ENCODE measurements around the gene UPF2. TPM values are rescaled to one million over a fixed set of nuclear protein-coding genes. Genes with fewer than 3 reads are reported as not detected.
"Not testable (repeated sequence)": the region's sequence is repeated elsewhere in the genome, so short reads cannot be mapped to it uniquely, and the experiment has no call there.

The UPF2 gene, protein sequence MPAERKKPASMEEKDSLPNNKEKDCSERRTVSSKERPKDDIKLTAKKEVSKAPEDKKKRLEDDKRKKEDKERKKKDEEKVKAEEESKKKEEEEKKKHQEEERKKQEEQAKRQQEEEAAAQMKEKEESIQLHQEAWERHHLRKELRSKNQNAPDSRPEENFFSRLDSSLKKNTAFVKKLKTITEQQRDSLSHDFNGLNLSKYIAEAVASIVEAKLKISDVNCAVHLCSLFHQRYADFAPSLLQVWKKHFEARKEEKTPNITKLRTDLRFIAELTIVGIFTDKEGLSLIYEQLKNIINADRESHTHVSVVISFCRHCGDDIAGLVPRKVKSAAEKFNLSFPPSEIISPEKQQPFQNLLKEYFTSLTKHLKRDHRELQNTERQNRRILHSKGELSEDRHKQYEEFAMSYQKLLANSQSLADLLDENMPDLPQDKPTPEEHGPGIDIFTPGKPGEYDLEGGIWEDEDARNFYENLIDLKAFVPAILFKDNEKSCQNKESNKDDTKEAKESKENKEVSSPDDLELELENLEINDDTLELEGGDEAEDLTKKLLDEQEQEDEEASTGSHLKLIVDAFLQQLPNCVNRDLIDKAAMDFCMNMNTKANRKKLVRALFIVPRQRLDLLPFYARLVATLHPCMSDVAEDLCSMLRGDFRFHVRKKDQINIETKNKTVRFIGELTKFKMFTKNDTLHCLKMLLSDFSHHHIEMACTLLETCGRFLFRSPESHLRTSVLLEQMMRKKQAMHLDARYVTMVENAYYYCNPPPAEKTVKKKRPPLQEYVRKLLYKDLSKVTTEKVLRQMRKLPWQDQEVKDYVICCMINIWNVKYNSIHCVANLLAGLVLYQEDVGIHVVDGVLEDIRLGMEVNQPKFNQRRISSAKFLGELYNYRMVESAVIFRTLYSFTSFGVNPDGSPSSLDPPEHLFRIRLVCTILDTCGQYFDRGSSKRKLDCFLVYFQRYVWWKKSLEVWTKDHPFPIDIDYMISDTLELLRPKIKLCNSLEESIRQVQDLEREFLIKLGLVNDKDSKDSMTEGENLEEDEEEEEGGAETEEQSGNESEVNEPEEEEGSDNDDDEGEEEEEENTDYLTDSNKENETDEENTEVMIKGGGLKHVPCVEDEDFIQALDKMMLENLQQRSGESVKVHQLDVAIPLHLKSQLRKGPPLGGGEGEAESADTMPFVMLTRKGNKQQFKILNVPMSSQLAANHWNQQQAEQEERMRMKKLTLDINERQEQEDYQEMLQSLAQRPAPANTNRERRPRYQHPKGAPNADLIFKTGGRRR
- total RNA-seq (2014; rRNA removed; shearing (Covaris generic)) = 5.9 and 6.7 TPM in 2 replicates

DNA sequence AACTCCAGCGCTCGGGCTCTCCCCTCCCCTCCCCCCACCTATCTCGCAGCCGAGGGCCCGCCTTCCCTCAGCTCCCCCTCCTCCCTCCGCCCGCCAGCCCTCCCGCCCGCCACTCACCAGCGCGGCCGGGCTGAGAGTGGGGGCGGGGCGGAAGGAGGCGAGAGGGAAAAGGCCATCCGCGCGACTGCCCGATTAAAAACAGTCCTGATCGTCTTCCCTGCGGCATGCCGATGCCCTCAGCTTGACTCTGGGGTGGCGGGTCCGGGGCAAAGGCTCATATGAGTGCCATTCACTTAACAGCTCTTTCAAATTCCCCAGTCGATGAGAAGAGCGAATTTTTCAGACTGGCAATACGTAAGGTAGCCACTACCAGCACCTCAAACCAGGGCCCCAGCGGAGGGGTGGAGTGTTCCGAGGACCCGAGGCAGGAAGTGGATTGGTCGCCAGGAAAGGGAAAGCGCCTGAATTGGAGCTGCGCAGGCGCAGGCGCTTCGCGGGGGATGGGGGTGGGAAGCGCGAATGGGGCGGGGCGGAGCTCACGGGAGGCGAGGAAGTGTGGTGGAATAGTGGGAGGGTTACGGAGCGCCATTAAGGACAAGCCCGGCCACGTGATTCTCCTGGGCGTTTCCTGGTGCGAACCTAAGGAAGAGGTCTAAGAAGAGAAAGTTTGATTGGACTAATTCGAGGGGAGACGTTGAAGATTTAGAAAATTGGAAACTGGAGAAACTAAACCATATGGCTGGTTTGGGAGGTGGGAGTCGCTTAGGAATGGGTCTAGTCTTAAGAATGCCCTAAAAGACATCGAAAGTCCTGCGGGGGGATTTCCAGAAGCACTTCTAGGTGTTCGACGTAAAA is at the start of gene UPF2:
UPF2 (minus strand) TSS at position 13 of the 855 bp plus-strand sequence. CDS start 7,386 bp downstream, outside the sequence.
- DNase-seq (ENCODE audit: low spot score) = peak; percentile 93

DNA sequence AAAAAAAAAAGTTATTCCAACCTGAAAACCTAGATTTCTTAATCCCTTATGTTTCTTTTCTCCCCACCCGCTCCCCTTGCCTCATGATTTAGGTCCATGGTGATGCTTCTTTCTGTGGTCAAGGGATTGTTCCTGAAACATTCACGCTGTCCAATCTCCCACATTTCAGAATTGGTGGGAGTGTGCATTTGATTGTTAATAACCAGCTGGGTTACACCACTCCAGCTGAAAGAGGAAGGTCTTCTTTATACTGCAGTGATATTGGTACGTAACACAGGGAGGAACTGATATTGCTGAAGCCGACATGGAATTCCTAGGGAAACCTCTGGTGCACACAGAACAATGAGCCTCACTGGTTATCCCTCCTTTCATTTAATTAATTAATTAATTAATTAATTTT is 48.8 kb upstream of the UPF2 start:
- no peak for DNase-seq (ENCODE audit: low spot score)

DNA sequence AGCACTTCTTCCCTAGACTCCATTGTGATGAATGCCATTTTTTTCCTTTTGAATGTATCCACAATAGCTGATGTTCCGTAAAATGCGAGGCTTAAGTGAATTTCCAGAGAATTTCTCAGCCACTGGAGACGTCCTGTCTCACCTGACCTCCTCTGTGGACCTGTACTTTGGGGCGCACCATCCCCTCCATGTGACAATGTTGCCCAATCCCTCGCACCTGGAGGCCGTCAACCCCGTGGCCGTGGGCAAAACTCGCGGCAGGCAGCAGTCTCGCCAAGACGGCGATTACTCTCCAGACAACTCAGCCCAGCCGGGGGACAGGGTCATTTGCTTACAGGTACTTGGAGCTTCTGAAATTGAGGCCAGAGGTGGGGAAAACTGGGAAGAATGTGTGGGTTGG is 46.3 kb upstream of the UPF2 start:
- DNase-seq (ENCODE audit: low spot score) = no peak

DNA sequence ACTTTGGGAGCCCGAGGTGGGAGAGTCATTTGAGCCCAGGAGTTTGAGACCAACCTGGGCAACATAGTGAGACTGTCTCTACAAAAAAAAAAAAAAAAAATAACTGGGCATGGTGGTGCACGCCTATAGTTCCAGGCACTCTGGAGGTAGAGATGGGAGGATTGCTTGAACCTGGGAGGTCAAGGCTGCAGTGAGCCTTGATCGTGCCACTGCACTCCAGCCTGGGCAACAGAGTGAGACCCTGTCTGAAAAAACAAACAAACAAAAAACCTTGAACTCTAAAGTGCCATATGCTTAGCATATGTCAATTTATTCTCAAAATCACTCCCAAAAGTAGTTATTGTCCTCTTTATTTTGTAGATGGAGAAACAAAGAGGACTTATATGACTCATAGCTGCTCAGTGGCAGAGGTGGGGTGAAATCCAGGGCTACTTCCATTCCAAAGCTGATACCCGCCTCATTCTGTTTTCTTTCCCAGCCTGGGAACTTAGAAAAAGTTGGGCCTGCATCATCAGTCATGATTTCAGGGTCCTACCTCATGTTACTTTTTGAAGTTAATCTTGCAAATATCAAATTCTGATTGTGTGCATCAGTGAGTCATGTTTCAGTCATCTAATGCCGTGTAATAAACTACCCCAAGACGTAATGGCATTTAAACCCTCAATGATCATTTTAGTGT is 39.4 kb upstream of the UPF2 start:
- DNase-seq (ENCODE audit: low spot score) = no peak

DNA sequence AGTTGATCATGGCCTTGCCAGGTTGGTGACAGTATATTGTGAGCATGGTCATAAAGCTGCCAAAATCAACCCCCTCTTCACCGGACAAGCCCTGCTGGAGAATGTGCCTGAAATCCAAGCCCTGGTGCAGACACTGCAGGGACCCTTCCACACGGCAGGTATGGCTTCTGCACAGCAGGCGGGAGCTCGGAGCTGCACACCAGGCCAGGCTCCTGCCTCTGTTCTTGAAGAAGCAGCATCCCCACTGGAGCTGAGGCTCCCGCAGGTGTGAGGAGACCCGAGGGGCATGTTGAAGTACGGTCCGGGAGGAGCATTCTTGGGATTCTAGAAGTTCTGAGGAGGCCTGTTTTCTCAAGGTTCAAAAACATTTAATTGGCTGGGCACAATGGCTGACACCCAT is 38.9 kb upstream of the UPF2 start:
- DNase-seq (ENCODE audit: low spot score) = no peak

DNA sequence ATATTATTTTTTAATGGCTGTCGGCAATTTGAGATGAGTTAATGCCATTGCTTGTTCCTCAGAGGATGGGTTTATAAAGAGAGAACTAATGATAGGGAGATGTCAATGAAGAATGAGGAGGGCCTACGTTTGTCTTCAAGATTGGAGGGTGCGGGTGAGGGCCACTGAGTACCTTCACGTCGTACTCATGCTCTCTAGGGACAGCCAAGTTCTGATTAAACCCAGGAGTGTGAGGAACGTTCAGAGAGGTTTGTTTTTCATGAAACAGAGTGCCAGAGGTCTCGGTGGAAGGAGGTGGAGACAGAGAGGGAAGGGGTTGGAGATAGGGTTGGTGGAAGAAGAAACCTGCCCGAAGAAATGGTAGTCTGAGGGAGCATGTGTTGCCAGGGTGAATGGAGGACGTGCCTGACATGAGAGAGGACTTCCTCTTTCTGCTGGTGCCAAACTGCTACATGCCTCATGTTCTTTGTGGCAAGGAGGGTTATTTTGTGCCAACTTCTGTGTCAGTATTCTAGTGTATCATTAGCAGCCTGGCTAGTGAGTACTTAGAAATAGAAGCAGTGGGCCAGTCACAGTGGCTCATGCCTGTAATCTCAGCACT is 35.1 kb upstream of the UPF2 start:
- no peak for DNase-seq (ENCODE audit: low spot score)

DNA sequence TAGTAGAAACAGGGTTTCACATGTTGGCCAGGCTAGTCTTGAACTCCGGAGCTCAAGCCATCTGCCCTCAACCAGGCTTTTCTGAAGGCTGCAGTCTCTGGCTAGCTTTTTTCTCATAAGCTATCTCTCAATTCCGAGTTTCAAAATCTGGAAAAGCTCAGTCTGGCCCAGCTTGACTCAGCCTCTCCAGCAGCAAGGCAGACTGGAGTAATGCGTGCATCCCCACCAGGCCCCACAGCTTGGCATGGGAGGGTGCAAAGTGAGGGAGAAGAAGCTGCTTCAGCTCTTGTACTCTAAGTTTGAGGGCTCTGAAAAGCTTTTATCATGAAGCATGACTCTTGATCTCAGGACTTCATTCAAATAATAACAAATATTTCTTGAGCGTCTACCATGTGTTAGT is 30.9 kb upstream of the UPF2 start:
- no peak for DNase-seq (ENCODE audit: low spot score)

DNA sequence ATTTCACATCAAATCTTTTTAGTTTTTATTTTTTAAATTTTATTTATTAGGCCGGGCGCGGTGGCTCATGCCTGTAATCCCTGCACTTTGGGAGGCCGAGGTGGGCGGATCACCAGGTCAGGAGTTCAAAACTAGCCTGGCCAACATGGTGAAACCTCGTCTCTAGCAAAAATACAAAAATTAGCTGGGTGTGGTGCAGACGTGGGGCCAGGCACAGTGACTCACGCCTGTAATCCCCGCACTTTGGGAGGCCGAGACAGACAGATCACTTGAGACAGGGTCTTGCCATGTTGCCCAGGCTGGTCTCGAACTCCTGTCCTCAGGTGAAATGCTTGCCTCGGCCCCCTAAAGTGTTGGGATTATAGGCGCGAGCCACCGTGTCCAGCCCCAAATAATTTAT is 28.8 kb upstream of the UPF2 start:
- DNase-seq (ENCODE audit: low spot score) = not testable (repeated sequence)

DNA sequence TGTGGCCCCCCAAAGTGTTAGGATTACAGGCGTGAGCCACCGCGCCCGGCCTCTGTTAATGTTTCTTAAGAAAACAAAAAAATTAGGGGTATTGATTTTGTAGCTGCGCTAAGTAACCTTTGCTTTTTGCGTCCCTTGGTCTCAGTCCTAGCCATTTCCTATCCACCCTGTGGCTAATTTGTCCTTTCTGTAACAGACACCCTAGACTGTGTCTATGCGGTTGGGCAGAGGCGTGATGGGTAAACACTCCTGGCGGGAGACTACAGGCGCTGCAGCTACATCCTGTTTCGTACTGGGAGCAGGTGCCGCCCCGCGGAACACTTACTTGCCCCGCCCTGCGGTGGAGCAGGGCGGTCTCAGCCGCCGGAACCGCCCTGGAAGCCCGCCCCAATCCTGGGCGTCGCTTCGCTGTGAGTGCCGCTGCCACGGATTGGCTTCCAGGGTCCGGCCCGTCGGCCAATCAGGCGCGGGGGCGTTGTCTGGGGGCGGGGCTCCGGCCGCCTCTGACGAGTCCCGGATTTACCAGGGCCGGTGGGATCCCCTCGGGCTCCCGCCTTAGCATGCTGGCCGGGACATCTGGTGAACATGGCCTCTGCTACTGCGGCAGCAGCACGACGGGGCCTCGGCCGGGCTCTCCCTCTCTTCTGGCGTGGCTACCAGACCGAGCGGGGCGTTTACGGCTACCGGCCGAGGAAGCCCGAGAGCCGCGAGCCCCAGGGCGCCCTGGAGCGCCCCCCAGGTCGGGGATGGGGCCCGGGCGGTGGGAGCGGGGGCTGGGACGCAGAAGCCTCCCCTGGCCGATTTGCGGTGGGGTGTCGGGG is 26.1 kb upstream of the UPF2 start, which contains the start of gene DHTKD1:
DHTKD1 (plus strand) TSS at position 506 of the 821 bp plus-strand sequence; CDS start at position 586, 80 bp downstream.
- peak; percentile 92 for DNase-seq (ENCODE audit: low spot score)

DNA sequence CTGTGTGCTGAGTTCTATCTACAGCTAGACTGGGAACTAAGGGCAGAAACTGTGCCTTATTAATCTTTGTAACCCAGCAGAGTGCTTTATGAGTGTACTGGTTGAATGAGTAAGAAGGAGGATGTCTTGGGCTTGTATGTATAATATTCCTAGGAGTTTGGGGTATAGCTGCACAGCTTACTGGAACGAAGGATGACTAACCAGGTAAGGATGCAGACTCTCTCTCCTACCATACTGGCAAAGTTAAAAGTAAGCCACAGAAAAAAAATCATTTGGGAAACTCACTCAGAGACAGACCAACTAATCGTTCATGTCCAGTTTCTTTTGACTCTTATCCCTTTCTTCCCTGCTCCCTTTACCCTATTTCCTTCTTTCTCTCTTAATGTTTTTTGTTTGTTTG is 24.7 kb upstream of the UPF2 start:
- DNase-seq (ENCODE audit: low spot score) = no peak

DNA sequence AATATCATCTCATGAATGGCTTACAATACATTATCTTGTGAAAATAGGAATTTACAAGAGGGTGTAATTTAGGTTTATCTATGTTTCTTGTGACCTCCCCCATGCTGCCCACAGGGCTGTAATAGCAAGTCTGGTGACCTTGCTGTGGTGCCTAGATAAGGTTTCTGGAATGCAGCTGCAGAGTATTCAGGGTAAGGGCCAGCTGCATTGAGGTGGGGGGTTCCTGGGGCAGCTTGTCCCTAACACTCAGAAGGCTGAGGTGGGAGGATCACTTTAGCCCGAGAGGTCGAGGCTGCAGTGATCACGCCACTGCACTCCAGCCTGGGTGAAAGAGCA is 20.8 kb upstream of the UPF2 start:
- DNase-seq (ENCODE audit: low spot score) = no peak

DNA sequence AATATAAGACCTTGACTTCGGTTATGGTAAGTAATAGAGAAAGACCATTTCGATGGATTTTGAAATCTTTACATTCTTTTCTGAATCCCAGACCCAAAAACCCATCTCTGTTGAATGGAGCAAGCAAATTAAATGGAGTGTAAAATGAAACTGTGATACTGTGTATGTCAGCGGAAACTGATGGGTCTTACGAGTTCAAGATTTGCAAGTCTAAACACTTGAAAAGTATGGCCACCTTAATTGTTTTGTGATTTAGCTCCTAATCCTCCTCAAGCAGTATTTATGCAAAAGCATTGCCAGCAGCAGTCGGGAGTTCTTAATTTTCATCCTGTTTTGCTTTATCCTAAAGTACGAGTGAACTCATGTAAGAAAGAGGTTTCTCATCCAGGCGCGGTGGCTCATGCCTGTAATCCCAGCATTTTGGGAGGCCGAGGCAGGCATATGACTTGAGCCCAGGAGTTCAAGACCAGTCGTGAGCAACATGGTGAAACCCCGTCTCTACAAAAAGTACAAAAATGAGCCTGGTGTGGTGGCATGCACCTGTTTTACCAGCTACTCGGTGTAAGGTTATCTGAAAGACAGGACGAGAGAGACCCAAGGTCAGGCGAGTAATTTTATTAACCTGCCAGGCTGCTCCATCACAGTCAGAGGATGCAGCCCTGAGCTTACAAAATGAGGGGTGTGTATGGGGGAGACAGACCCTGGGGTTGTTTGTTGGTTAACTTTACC is 20.3 kb upstream of the UPF2 start:
- DNase-seq (ENCODE audit: low spot score) = no peak

DNA sequence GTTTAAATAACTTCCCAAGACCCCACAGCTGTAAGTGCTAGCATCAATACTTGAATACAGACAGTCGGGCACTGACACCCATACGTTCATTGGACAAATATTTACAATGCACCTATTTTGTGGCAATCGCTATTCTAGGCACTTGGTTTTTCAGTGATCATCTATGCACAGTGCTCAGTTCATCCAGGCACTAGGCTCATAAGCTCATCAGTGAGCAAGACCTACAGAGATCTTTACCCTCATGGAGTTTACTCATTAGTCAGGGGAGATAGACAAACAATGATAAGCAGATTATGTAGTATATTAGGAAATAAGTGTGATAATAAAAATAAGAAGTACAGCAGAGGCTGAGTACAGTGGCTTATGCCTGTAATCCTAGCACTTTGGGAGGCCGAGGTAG is 18.5 kb upstream of the UPF2 start:
- DNase-seq (ENCODE audit: low spot score) = no peak

DNA sequence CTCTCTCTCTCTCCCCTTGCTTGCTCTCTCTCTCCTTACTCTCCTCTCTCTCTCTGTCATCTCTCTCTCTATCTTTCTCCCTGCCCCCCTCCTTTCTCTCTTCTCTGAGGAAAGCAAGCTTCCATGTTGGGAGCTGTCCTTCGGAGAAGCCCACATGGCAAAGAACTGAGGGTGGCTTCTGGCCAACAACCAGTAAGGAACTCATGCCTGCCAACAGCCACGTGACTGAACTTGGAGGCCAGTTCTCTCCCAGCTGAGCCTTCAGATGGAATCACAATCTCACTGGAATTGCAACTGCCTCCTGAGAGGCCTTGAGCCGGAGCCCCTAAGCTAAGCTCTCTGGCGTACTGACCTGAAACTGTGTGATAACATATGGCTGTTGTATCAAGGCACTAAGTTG is 14.1 kb upstream of the UPF2 start:
- DNase-seq (ENCODE audit: low spot score) = no peak

DNA sequence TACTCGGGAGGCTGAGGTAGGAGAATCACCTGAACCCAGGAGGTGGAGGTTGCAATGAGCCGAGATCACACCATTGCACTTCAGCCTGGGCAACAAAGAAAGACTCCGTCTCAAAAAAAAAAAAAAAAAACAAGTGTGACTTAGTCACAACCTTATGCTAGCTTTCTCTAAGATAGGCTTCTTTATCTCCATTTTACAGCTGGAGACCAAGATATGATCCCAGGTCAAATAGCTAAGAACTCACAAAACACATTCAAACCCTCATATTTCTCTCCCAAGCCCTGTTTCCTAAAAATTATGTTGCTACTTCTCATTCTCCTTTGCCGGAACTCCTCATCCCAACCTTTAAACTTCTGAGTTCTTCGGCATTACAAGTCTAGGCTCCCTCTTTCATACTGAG is 13.1 kb upstream of the UPF2 start:
- no peak for DNase-seq (ENCODE audit: low spot score)

DNA sequence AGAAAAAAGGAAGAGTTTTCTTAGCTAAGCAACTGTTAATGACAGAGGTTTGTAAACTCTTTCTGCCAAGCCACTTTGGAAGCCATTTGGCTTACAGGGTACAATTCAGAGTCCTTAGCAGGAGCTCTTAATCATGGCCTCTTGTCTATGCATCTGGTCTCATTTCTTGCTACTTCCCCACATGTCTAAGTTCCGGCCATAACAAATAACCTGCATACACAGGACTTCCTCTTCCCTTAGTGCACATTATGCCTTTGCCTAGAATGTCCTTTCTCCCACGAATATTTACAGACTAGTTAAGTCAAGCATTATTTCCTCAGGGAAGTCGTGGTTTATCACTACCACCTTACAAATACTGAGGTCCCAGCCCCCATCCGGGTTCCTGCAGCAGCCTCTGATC is 8.6 kb upstream of the UPF2 start:
- no peak for DNase-seq (ENCODE audit: low spot score)

DNA sequence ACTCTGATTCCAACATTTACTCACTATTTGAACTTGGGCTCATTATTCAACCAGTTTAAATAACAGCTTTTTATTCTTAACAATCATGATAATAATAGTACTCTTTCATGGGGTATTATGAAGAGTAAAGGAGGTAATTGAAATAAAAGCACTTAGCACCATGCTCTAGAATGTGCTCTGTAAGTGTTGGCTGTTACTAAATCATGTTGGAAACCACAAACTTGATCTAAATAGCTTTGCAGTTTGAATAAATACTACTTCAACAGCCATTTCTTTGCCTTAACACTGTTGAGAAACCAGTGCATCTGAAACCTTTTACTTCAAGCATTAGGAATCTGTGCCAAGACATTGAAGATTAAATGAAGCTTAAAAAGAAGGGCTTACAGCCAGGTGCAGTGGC is 7.9 kb upstream of the UPF2 start:
- DNase-seq (ENCODE audit: low spot score) = no peak

DNA sequence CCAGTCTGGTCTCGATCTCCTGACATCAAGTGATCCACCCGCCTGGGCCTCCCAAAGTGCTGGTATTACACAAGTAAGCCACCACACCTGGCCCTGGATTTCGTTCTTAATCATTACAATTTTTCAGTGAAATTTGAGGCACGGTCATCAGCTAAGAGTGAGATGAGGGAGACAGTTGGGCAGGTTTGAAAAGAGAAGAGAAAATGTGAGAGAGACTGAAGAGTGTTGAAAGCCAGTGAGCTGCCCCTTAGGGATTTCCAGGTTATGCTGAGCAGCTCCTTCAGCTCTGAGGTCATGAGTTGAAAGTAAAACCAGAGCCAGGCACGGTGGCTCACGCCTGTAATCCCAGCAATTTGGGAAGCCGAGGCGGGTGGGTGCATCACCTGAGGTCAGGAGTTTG is 5.9 kb upstream of the UPF2 start:
- no peak for DNase-seq (ENCODE audit: low spot score)

DNA sequence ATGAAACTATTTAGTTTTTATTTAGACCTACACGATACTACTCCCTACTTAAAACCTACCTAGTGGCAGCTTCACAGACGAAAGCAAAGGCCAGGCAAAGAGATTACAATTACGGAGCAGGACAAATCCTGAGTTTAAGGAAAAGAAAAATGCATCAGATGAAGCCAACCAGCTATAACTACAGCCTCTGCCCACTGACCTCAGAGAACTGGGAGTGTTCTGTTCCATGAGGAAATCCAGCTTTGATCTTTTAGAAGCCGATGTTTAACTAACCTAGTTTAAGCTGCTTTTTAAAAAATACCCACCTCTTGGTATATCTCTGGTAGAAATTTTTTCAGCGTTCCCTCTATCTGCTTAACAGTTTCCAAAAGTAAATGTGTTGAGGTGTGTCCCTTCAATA is 3.0 kb upstream of the UPF2 start:
- no peak for DNase-seq (ENCODE audit: low spot score)

Data from H4 (cell line).